ENCODE data around the gene TRAPPC10.

DNA sequence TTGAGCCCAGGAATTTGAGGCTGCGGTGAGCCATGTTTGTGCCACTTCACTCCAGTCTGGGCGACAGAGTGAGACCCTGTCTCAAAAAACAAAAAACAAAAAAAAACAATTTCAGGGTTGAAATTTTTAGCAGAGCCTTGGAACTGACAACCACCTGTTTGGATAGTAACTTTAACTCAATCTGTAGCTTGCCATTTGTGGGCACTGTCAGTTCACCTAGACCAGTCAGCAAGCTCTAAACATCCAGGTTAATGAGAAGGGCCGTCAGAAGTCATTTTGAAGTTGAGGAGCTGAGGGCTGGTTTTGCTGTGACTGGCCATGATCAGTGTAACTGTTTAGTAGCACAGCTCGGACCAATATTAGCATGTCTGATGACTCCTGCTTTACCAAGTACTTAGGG lies 8.4 kb downstream of the TRAPPC10 start:
- TF ChIP-seq, protein P1, sequence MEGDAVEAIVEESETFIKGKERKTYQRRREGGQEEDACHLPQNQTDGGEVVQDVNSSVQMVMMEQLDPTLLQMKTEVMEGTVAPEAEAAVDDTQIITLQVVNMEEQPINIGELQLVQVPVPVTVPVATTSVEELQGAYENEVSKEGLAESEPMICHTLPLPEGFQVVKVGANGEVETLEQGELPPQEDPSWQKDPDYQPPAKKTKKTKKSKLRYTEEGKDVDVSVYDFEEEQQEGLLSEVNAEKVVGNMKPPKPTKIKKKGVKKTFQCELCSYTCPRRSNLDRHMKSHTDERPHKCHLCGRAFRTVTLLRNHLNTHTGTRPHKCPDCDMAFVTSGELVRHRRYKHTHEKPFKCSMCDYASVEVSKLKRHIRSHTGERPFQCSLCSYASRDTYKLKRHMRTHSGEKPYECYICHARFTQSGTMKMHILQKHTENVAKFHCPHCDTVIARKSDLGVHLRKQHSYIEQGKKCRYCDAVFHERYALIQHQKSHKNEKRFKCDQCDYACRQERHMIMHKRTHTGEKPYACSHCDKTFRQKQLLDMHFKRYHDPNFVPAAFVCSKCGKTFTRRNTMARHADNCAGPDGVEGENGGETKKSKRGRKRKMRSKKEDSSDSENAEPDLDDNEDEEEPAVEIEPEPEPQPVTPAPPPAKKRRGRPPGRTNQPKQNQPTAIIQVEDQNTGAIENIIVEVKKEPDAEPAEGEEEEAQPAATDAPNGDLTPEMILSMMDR (IDR thresholded peaks at IDR 0.05): no peak
- TF ChIP-seq POLR2A (IDR thresholded peaks at IDR 0.05): no peak

Measured in thyroid gland (tissue), 4 donors.